GM12878 (cell line): ENCODE measurements around the gene EXOC4. TPM values are rescaled to one million over a fixed set of nuclear protein-coding genes. Genes with fewer than 3 reads are reported as not detected.

ENCODE experiments used
- ATAC-seq: fragments of 200-7000 bp; cut with Tn5 transposase; 3 replicates; pipeline ENCODE4 v1.9.1; 2020; ENCODE audit warnings: mild to moderate bottlenecking, moderate library complexity
- BruUV-seq: library from RNA; stranded (reverse); fragments of 400-500 nt; replicated peaks from 2 replicates; lab custom pipeline; 2021; lab: Mats Ljungman, UMichigan
- CTCF ChIA-PET: fragments of 300-600 bp; sonication (Branson Sonifier 250); formaldehyde crosslinking; extraction: SDS; loops from one replicate; lab custom pipeline; 2021; ENCODE audit warnings: inconsistent platforms; lab: Yijun Ruan, JAX
- POLR2A ChIA-PET: fragments of 350-600 bp; formaldehyde crosslinking; extraction: SDS; loops from one replicate; lab custom pipeline; 2021; ENCODE audit warnings: inconsistent platforms; lab: Charles Lee
- RAD21 ChIA-PET: fragments of 300-600 bp; sonication (Branson Sonifier 250); formaldehyde crosslinking; loops from one replicate; lab custom pipeline; 2023; ENCODE audit warnings: antibody characterized with exemption; ENCODE audit not compliant: unreplicated experiment; lab: Charles Lee
- SMC1A ChIA-PET: fragments of 300-600 bp; sonication (Branson Sonifier 250); formaldehyde crosslinking; loops from one replicate; lab custom pipeline; 2023; ENCODE audit not compliant: unreplicated experiment, uncharacterized antibody; lab: Charles Lee
- DNase-seq: peaks from one replicate; pipeline ENCODE4 v3.0.0-alpha.2; 2011; ENCODE audit warnings: low read depth, low spot score
- FAIRE-seq: peaks from 3 replicates; lab custom pipeline; 2011; peaks lifted over from hg19 to GRCh38; lab: Jason Lieb, UNC
- H2AFZ ChIP-seq: 2 replicates; pipeline ENCODE4 v1.6.0; 2011; ENCODE audit warnings: low read depth, low read length, control low read depth; ENCODE audit not compliant: control insufficient read depth
- H3K27ac ChIP-seq: 2 replicates; pipeline ENCODE4 v1.5.1; 2011; ENCODE audit warnings: control low read depth; ENCODE audit not compliant: control insufficient read depth, insufficient read depth
- H3K27me3 ChIP-seq, 2 experiments: replicated peaks in 1 of 2; 2 replicates each; pipeline versions ENCODE4 v1.6.0 to v1.6.1; 2011; ENCODE audit warnings: low read length in 1 of 2; ENCODE audit not compliant: control insufficient read depth in 2 of 2, insufficient read depth in 2 of 2
- H3K36me3 ChIP-seq, 2 experiments: 2 replicates each; pipeline ENCODE4 v1.5.1; 2011; ENCODE audit warnings: low read length in 1 of 2; ENCODE audit not compliant: control insufficient read depth in 2 of 2, insufficient read depth in 2 of 2
- H3K4me1 ChIP-seq: 2 replicates; pipeline ENCODE4 v1.6.1; 2011; ENCODE audit warnings: mild to moderate bottlenecking, low read length, moderate library complexity, mixed read lengths; ENCODE audit not compliant: control insufficient read depth, insufficient read depth
- H3K4me2 ChIP-seq: 2 replicates; pipeline ENCODE4 v1.6.0; 2011; ENCODE audit warnings: control low read depth; ENCODE audit not compliant: control insufficient read depth, insufficient read depth
- H3K4me3 ChIP-seq: fragments of 200-600 bp; sonication (generic); 2 replicates; pipeline ENCODE4 v1.5.1; 2016
- H3K79me2 ChIP-seq: 2 replicates; pipeline ENCODE4 v1.6.0; 2011; ENCODE audit warnings: low read length; ENCODE audit not compliant: control insufficient read depth, insufficient read depth
- H3K9ac ChIP-seq: 2 replicates; pipeline ENCODE4 v1.8.0; 2011; ENCODE audit warnings: low read length, control low read depth, mixed read lengths; ENCODE audit not compliant: control insufficient read depth, insufficient read depth
- H3K9me3 ChIP-seq: replicated peaks from 3 replicates; pipeline ENCODE4 v1.5.1; 2011; ENCODE audit warnings: mild to moderate bottlenecking, low read length; ENCODE audit not compliant: control insufficient read depth, insufficient read depth
- H4K20me1 ChIP-seq: 2 replicates; pipeline ENCODE4 v1.6.0; 2011; ENCODE audit not compliant: control insufficient read depth, insufficient read depth
- NR2C1 ChIP-seq: fragments of 450-650 bp; IDR thresholded peaks from 2 replicates; pipeline ENCODE4 v1.6.1; 2017; ENCODE audit warnings: antibody characterized with exemption, mild to moderate bottlenecking, moderate library complexity
- RAD21 ChIP-seq: IDR thresholded peaks from 2 replicates; pipeline ENCODE4 v1.6.1; 2011; ENCODE audit warnings: mild to moderate bottlenecking, low read depth, low read length, moderate library complexity; ENCODE audit not compliant: insufficient read depth
- SMAD5 ChIP-seq: IDR thresholded peaks from 2 replicates; pipeline ENCODE4 v1.6.1; 2016; ENCODE audit warnings: antibody characterized with exemption, low read depth
- STAT3 ChIP-seq: IDR thresholded peaks from 2 replicates; pipeline ENCODE4 v1.6.1; 2011; ENCODE audit warnings: low read depth, low read length, improper control_type of control experiment
- ZNF274 ChIP-seq: IDR thresholded peaks from one replicate; pipeline ENCODE4 v1.8.0; 2011; ENCODE audit not compliant: insufficient read length, insufficient read depth
- WGBS: methylation state at CpG from one replicate; pipeline ENCODE4 v1.1.6; 2016; ENCODE audit warnings: low lambda C conversion rate; ENCODE audit not compliant: insufficient replicate concordance, insufficient coverage; ENCODE audit errors: missing lambda C conversion rate; 5-methylcytosine and 5-hydroxymethylcytosine counted together
- in situ Hi-C: fragments of 300-500 bp; cut with MboI; formaldehyde crosslinking; loops from 9 replicates; pipeline ENCODE4 v1.14.3; 2018; ENCODE audit warnings: mixed read lengths
- intact Hi-C: fragments of 100-400 bp; cut with micrococcal nuclease; formaldehyde crosslinking; loops from one replicate; pipeline ENCODE4 v1.14.2; 2022; ENCODE audit not compliant: unreplicated experiment
- polyA plus RNA-seq, 11 experiments: library from polyadenylated mRNA; depleted of rRNA in 4 of 11; unstranded in 6 of 11; stranded (reverse) in 5 of 11; fragments of >200 nt; fragmentation: Nextera tagmentation in 4 of 11; fragmentation: Illumina TruSeq in 1 of 11; extraction: Ambion mirVana in 4 of 11; extraction: Trizol in 1 of 11; gene quantifications; 1 replicate in 1 of 11; 2 replicates in 10 of 11; pipeline versions ENCODE4 v1.2.1 to v1.2.3, GENCODE V29; 2011 to 2016; ENCODE audit warnings: inconsistent platforms in 2 of 11, missing spikeins in 2 of 11, low read depth in 1 of 11
- total RNA-seq, 4 experiments: library from RNA; depleted of rRNA in 3 of 4; stranded (reverse); fragments of >200 nt in 3 of 4; fragmentation: Illumina TruSeq in 1 of 4; extraction: Trizol in 1 of 4; gene quantifications; 2 replicates each; pipeline versions ENCODE4 v1.2.1 to v1.2.3, GENCODE V29; 2013 to 2021
- TF ChIP-seq, protein P1 (sequence below): fragments of 450-650 bp; IDR thresholded peaks from 2 replicates; pipeline ENCODE4 v1.6.1; 2016; ENCODE audit warnings: mild to moderate bottlenecking
- TF ChIP-seq, protein P2 (sequence below): IDR thresholded peaks from 2 replicates; pipeline ENCODE4 v1.6.1; 2012; ENCODE audit warnings: mild to moderate bottlenecking, low read depth, low read length

EXOC4 gene
- total and polyA plus RNA-seq, 10 of the 15 experiments (the other 5 are each of a cell fraction or from before 2014, with no cell fraction given), result 13.2 to 44.5 (median 29.6) TPM

DNA sequence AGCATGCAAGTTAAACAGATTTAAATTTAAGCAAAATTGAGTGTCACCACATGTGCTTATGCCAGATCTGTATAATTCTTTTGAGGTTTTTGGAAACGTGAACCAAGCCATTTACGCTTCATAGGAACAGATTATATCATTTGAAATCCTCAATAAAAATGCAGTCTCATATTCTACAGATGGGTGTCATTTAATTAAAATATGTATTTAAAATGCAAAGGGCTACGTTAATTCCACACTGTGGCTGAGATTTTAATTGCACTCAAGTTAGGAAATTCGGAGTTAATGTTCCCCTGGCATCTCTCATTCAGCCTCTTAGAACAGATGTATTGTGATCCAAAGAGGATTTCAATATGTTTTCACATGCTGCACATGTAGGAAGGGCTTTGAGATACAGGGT is 709.8 kb downstream of the EXOC4 start:
- no peaks in the 10 kb centered on the region for H3K9me3 ChIP-seq
- TF ChIP-seq, protein P1, sequence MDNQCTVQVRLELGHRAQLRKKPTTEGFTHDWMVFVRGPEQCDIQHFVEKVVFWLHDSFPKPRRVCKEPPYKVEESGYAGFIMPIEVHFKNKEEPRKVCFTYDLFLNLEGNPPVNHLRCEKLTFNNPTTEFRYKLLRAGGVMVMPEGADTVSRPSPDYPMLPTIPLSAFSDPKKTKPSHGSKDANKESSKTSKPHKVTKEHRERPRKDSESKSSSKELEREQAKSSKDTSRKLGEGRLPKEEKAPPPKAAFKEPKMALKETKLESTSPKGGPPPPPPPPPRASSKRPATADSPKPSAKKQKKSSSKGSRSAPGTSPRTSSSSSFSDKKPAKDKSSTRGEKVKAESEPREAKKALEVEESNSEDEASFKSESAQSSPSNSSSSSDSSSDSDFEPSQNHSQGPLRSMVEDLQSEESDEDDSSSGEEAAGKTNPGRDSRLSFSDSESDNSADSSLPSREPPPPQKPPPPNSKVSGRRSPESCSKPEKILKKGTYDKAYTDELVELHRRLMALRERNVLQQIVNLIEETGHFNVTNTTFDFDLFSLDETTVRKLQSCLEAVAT, result no peak
- TF ChIP-seq NR2C1, result no peak
- no peak for TF ChIP-seq SMAD5
- TF ChIP-seq STAT3, result no peak
- TF ChIP-seq, protein P2, sequence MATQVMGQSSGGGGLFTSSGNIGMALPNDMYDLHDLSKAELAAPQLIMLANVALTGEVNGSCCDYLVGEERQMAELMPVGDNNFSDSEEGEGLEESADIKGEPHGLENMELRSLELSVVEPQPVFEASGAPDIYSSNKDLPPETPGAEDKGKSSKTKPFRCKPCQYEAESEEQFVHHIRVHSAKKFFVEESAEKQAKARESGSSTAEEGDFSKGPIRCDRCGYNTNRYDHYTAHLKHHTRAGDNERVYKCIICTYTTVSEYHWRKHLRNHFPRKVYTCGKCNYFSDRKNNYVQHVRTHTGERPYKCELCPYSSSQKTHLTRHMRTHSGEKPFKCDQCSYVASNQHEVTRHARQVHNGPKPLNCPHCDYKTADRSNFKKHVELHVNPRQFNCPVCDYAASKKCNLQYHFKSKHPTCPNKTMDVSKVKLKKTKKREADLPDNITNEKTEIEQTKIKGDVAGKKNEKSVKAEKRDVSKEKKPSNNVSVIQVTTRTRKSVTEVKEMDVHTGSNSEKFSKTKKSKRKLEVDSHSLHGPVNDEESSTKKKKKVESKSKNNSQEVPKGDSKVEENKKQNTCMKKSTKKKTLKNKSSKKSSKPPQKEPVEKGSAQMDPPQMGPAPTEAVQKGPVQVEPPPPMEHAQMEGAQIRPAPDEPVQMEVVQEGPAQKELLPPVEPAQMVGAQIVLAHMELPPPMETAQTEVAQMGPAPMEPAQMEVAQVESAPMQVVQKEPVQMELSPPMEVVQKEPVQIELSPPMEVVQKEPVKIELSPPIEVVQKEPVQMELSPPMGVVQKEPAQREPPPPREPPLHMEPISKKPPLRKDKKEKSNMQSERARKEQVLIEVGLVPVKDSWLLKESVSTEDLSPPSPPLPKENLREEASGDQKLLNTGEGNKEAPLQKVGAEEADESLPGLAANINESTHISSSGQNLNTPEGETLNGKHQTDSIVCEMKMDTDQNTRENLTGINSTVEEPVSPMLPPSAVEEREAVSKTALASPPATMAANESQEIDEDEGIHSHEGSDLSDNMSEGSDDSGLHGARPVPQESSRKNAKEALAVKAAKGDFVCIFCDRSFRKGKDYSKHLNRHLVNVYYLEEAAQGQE, result no peak
- TF ChIP-seq RAD21, result no peak
- TF ChIP-seq ZNF274, result no peak
- TF ChIP-seq, all 136 proteins: peak for 0
- Histone ChIP-seq H3K4me2 (no peak overlapping the region), H3K9ac (no peak overlapping the region), H3K4me3 (no peak overlapping the region), H4K20me1 (no peaks in the 10 kb centered on the region), H2AFZ (no peak overlapping the region), H3K79me2 (no peaks in the 10 kb centered on the region), H3K27ac (no peak overlapping the region), H3K36me3 (no peaks in the 10 kb centered on the region), H3K4me1 (no peaks in the 10 kb centered on the region), H3K27me3 (no peaks in the 10 kb centered on the region)
- intact Hi-C loops (no loop called here), in situ Hi-C loops (no loop called here)
- BruUV-seq, result no TSS peak
- POLR2A ChIA-PET, result no interaction called here
- FAIRE-seq (no peak), DNase-seq (no peak), ATAC-seq (no peak)
- CTCF ChIA-PET, result no interaction called here
- WGBS, result 97% methylated on average over 4 of the region's 4 CpGs
- SMC1A ChIA-PET, result no interaction called here
- RAD21 ChIA-PET, result no interaction called here
